Nephron (organoid): ENCODE results near the gene HRH4.

ENCODE experiments used
- H3K27ac Mint-ChIP-seq, 3 experiments: 2 replicates each; pipeline ENCODE4 v1.8.0; 2020; ENCODE audit warnings: mixed read lengths in 3 of 3, mild to moderate bottlenecking in 2 of 3, moderate library complexity in 1 of 3
- H3K27me3 Mint-ChIP-seq: 2 replicates; pipeline ENCODE4 v1.8.0; 2021; ENCODE audit warnings: low read depth, mild to moderate bottlenecking, moderate library complexity, mixed read lengths
- H3K36me3 Mint-ChIP-seq: 2 replicates; pipeline ENCODE4 v1.8.0; 2020; ENCODE audit warnings: low read depth, mixed read lengths
- H3K4me1 Mint-ChIP-seq: 2 replicates; pipeline ENCODE4 v1.8.0; 2020; ENCODE audit warnings: mixed read lengths
- H3K4me3 Mint-ChIP-seq, 3 experiments: 2 replicates each; pipeline ENCODE4 v1.8.0; 2020; ENCODE audit warnings: mild to moderate bottlenecking in 3 of 3, mixed read lengths in 3 of 3, moderate library complexity in 2 of 3
- H3K9me3 Mint-ChIP-seq: 2 replicates; pipeline ENCODE4 v1.8.0; 2020; ENCODE audit warnings: mixed read lengths
- TF ChIP-seq, protein P1 (sequence below), 3 experiments: fragments of 200-600 bp; sonication (generic); IDR thresholded peaks; one replicate each; pipeline ENCODE4 v1.5.0; 2021; ENCODE audit warnings: antibody characterized with exemption in 3 of 3; ENCODE audit not compliant: unreplicated experiment in 3 of 3

The HRH4 gene

DNA sequence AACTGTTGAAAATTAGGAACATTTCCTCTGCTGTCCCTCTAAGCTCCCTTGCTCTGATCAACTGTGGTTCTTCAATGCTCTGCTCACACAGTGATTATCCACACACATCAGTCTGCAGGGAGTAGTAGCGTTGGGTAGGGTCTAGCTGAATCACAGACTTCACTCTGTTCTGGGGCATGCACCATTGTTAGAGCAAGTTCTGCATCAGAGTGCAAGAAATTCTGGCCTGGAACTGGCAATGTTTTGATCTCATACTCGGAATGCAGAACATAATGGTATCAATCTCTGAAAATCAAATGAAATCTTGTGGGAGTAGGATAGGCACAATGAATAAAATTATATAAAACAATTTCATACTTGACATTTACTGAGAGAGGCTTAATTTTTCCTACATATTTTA, 55.3 kb downstream of the HRH4 start:
- Mint-ChIP-seq H3K9me3 (no peaks in the 10 kb centered on the region), H3K27me3 (no peaks in the 10 kb centered on the region), H3K36me3 (no peaks in the 10 kb centered on the region), H3K27ac (no peak overlapping the region), H3K4me1 (no peaks in the 10 kb centered on the region), H3K4me3 (no peak overlapping the region)
- TF ChIP-seq, protein P1, sequence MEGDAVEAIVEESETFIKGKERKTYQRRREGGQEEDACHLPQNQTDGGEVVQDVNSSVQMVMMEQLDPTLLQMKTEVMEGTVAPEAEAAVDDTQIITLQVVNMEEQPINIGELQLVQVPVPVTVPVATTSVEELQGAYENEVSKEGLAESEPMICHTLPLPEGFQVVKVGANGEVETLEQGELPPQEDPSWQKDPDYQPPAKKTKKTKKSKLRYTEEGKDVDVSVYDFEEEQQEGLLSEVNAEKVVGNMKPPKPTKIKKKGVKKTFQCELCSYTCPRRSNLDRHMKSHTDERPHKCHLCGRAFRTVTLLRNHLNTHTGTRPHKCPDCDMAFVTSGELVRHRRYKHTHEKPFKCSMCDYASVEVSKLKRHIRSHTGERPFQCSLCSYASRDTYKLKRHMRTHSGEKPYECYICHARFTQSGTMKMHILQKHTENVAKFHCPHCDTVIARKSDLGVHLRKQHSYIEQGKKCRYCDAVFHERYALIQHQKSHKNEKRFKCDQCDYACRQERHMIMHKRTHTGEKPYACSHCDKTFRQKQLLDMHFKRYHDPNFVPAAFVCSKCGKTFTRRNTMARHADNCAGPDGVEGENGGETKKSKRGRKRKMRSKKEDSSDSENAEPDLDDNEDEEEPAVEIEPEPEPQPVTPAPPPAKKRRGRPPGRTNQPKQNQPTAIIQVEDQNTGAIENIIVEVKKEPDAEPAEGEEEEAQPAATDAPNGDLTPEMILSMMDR (IDR thresholded peaks at IDR 0.05; ENCODE audit: unreplicated experiment in 3 of 3): no peak

DNA sequence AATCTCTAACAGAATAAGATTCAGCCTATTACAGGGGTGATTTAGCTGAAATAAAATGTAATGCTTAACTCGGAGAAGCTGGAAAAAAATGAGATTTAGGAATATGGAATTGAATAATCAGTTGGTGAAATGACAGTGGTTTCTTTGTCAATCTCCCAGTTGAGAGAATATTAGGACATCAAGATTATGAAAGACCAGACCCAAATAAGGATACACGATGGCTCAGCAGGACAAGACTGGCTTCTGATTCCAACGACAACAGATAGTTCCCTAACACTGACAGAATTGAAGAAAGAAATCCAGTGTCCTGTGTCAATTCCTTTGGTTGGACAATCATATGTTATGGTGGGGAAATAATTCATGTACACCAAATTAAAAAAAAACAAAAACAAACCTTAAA, 55.8 kb downstream of the HRH4 start:
- TF ChIP-seq, protein P1 (IDR thresholded peaks at IDR 0.05; ENCODE audit: unreplicated experiment in 3 of 3): no peak
- Mint-ChIP-seq H3K4me3 (no peak overlapping the region), H3K27ac (no peak overlapping the region), H3K4me1 (no peaks in the 10 kb centered on the region), H3K36me3 (no peaks in the 10 kb centered on the region), H3K27me3 (no peaks in the 10 kb centered on the region), H3K9me3 (no peaks in the 10 kb centered on the region)

DNA sequence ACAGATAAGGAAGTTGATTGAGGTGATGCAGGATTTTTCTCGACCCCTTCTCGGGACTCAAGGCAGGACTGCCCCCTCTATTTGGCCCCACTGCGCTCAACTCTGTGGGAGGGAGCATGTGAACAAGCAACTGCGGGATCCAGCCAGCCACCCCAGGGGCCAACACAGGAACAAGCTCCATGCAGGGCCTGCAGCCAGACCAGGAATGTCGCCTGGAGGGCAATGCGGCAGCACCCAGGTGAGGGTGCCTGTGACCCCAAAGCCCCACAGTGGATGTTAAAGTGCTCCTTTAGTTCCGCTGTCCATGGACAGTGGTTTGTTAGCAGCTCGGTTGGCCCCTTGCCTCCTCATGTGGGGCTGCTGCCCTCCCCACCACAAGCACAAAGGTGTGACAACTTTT, 57.1 kb downstream of the HRH4 start:
- Mint-ChIP-seq H3K27ac (no peak overlapping the region), H3K4me3 (no peak overlapping the region), H3K9me3 (no peaks in the 10 kb centered on the region), H3K4me1 (no peaks in the 10 kb centered on the region), H3K36me3 (no peaks in the 10 kb centered on the region), H3K27me3 (no peaks in the 10 kb centered on the region)
- TF ChIP-seq, protein P1 (IDR thresholded peaks at IDR 0.05; ENCODE audit: unreplicated experiment in 3 of 3): no peak

DNA sequence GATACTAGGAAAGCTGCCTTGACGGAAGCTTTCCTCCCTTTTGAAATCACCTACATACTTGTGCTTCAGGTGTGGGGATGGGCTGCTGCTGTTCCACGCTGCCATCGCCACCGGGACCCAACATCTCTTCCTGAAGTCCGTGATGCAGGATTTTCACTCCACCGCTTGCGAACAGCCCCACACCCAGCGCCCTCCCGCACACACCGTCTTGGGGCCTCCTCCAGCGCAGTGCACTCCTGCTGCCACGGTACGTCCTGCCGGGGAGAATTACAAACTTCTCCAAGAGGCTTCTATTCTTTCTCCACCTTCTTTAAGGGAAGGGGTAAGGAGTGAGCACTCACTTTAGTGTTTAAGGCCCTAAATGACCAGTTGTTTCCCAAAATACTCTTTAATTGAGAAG, 58.2 kb downstream of the HRH4 start:
- no peak overlapping the region for H3K27ac Mint-ChIP-seq
- no peaks in the 10 kb centered on the region for H3K4me1 Mint-ChIP-seq
- H3K9me3 Mint-ChIP-seq: no peaks in the 10 kb centered on the region
- no peaks in the 10 kb centered on the region for H3K27me3 Mint-ChIP-seq
- TF ChIP-seq, protein P1 (IDR thresholded peaks at IDR 0.05; ENCODE audit: unreplicated experiment in 3 of 3): no peak
- H3K4me3 Mint-ChIP-seq: no peak overlapping the region
- no peaks in the 10 kb centered on the region for H3K36me3 Mint-ChIP-seq
